Measurements from ENCODE around the gene SLC17A7.

Gene SLC17A7

DNA sequence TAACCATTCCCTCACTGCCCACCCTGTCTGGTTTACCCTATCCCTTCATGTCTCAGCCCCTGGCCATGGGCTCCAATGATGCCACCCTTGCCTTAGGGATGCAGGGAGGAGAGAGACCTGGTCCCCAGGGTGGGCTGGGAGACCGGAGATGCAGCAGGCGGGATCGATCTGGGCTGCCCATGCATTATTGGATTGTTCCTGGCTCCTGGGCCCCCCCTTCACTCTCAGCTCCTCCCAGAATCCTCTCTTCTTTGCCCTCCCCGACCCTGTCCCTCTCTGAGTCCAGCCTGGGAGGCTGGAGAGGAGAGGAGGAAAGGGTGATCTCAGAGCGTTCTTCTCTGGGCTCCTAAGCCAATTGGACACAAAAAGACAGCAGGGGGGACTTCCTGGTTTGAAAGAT lies 47.4 kb downstream of the SLC17A7 start:
- no peak for TF ChIP-seq CTCF (IDR thresholded peaks at IDR 0.05; ENCODE audit: insufficient read depth, low read length, poor library complexity, severe bottlenecking)
- DNase-seq (ENCODE audit: extremely low read depth, insufficient read length), result no peak
- Histone ChIP-seq H3K27me3 (replicated peaks; ENCODE audit: control insufficient read depth, insufficient read depth, low read length) (no peaks in the 10 kb centered on the region), H3K4me3 (replicated peaks; ENCODE audit: low read depth, low read length) (no peak overlapping the region), H3K36me3 (ENCODE audit: control insufficient read depth, insufficient read depth, low read length) (no peaks in the 10 kb centered on the region)

GRCh38 chr19:49391581-49392399 lies 49.5 kb downstream of the SLC17A7 start:
- peak; percentile 90 for TF ChIP-seq CTCF (IDR thresholded peaks at IDR 0.05; ENCODE audit: insufficient read depth, low read length, poor library complexity, severe bottlenecking)
- Histone ChIP-seq H3K36me3 (ENCODE audit: control insufficient read depth, insufficient read depth, low read length) (no peaks in the 10 kb centered on the region), H3K4me3 (replicated peaks; ENCODE audit: low read depth, low read length) (no peak overlapping the region), H3K27me3 (replicated peaks; ENCODE audit: control insufficient read depth, insufficient read depth, low read length) (no peaks in the 10 kb centered on the region)
- peak; percentile 60 for DNase-seq (ENCODE audit: extremely low read depth, insufficient read length)

GRCh38 chr19:49390929-49391359 lies 50.4 kb downstream of the SLC17A7 start:
- H3K4me3 ChIP-seq (replicated peaks; ENCODE audit: low read depth, low read length), result no peak overlapping the region
- no peaks in the 10 kb centered on the region for H3K36me3 ChIP-seq (ENCODE audit: control insufficient read depth, insufficient read depth, low read length)
- TF ChIP-seq CTCF (IDR thresholded peaks at IDR 0.05; ENCODE audit: insufficient read depth, low read length, poor library complexity, severe bottlenecking), result no peak
- no peak for DNase-seq (ENCODE audit: extremely low read depth, insufficient read length)
- H3K27me3 ChIP-seq (replicated peaks; ENCODE audit: control insufficient read depth, insufficient read depth, low read length), result no peaks in the 10 kb centered on the region

DNA sequence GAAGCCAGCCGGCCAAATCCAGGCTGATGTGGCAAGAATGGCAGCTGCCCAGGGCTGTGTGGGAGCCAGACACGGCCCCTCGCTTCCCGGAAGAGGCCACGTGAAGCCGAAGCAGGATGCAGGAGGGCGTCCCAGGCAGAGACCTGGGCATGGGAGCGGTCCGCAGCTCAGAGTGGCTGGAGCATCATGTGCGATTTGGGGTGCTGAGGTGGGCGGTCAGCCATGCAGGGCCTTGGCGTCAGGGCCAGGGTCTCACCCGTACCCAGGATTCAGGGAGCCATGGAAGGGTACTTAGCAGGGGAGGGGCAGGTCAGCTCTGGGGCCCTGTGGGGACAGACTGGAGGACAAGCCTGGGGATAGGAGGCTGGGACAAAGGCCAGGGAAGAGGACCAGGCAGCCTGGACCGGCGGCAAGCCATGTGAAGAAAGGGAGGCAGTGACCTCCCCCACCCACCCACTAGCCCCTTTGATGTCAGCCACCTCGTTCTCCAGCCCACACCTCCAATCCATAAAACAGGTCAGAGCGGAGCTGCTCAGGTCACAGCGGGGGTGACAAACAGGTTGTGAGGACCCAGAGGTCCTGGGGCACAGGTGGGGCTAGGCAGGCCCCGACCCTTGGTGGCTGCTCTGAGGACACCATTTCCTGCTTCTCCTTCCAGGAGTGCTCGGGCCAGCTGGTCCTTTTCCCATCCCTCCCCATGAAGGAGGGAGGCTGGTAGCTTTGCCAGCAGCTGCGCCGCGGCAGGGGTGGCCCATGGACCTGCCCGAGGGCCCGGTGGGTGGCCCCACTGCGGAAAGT lies 51.0 kb downstream of the SLC17A7 start:
- no peak overlapping the region for H3K4me3 ChIP-seq (replicated peaks; ENCODE audit: low read depth, low read length)

DNA sequence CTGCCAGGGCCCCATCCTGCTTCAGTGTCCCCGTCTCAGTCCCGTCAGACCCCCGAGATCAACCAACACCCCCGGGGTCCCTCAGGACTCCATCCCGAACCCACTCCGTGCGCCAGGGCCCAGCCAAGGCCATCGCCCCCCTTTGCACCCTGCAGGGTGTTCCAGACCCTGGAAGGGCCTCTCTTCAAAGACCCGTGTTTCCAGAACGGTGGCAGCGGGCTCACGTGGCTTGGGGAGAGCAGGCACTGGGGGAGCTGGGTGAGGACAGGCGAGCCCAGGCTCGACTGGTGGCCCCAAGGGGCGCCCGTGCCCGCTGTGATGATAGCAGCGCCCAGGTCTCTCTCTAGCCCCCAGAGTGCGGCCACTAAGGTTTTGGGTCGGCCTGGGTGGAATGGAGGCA lies 51.9 kb downstream of the SLC17A7 start:
- H3K4me3 ChIP-seq (replicated peaks; ENCODE audit: low read depth, low read length), result no peak overlapping the region
- no peak for DNase-seq (ENCODE audit: extremely low read depth, insufficient read length)
- no peak for TF ChIP-seq CTCF (IDR thresholded peaks at IDR 0.05; ENCODE audit: insufficient read depth, low read length, poor library complexity, severe bottlenecking)
- no peaks in the 10 kb centered on the region for H3K36me3 ChIP-seq (ENCODE audit: control insufficient read depth, insufficient read depth, low read length)
- H3K27me3 ChIP-seq (replicated peaks; ENCODE audit: control insufficient read depth, insufficient read depth, low read length), result no peaks in the 10 kb centered on the region

More for the DNA sequence above, 51.0 kb downstream of the SLC17A7 start:
- no peak for DNase-seq (ENCODE audit: extremely low read depth, insufficient read length)
- H3K36me3 ChIP-seq (ENCODE audit: control insufficient read depth, insufficient read depth, low read length), result no peaks in the 10 kb centered on the region
- TF ChIP-seq CTCF (IDR thresholded peaks at IDR 0.05; ENCODE audit: insufficient read depth, low read length, poor library complexity, severe bottlenecking), result no peak
- H3K27me3 ChIP-seq (replicated peaks; ENCODE audit: control insufficient read depth, insufficient read depth, low read length), result no peaks in the 10 kb centered on the region

Measured in GM06990 (cell line).